Ishikawa (cell line): ENCODE measurements around the gene SLC16A13.

Experiments
- CEBPB ChIP-seq: IDR thresholded peaks from 2 replicates; pipeline ENCODE4 v1.6.1; 2012
- CREB1 ChIP-seq: IDR thresholded peaks from 2 replicates; pipeline ENCODE4 v1.6.1; 2012; ENCODE audit warnings: low read depth
- EGR1 ChIP-seq: IDR thresholded peaks from 2 replicates; pipeline ENCODE4 v1.6.1; 2012
- EP300 ChIP-seq: IDR thresholded peaks from 2 replicates; pipeline ENCODE4 v1.6.1; 2012; ENCODE audit warnings: borderline replicate concordance
- FOXM1 ChIP-seq: IDR thresholded peaks from 2 replicates; pipeline ENCODE4 v1.6.1; 2012; ENCODE audit warnings: low read depth, borderline replicate concordance
- NFIC ChIP-seq: IDR thresholded peaks from 2 replicates; pipeline ENCODE4 v1.6.1; 2012
- RAD21 ChIP-seq: IDR thresholded peaks from 2 replicates; pipeline ENCODE4 v1.6.1; 2012; ENCODE audit warnings: low read depth
- TAF1 ChIP-seq: IDR thresholded peaks from 2 replicates; pipeline ENCODE4 v1.6.1; 2012; ENCODE audit warnings: low read depth, mild to moderate bottlenecking
- TCF12 ChIP-seq: IDR thresholded peaks from 2 replicates; pipeline ENCODE4 v1.6.1; 2012; ENCODE audit warnings: low read depth
- TEAD4 ChIP-seq: IDR thresholded peaks from 2 replicates; pipeline ENCODE4 v1.6.1; 2012
- USF1 ChIP-seq: IDR thresholded peaks from 2 replicates; pipeline ENCODE4 v1.6.1; 2012
- YY1 ChIP-seq: IDR thresholded peaks from 2 replicates; pipeline ENCODE4 v1.6.1; 2012; ENCODE audit warnings: low read depth
- ZBTB7A ChIP-seq: IDR thresholded peaks from 2 replicates; pipeline ENCODE4 v1.6.1; 2012; ENCODE audit warnings: low read depth
- TF ChIP-seq, protein P1 (sequence below): IDR thresholded peaks from 2 replicates; pipeline ENCODE4 v1.6.1; 2012
- TF ChIP-seq, protein P2 (sequence below): IDR thresholded peaks from 2 replicates; pipeline ENCODE4 v1.6.1; 2012; ENCODE audit warnings: low read depth, mild to moderate bottlenecking

The SLC16A13 gene

DNA sequence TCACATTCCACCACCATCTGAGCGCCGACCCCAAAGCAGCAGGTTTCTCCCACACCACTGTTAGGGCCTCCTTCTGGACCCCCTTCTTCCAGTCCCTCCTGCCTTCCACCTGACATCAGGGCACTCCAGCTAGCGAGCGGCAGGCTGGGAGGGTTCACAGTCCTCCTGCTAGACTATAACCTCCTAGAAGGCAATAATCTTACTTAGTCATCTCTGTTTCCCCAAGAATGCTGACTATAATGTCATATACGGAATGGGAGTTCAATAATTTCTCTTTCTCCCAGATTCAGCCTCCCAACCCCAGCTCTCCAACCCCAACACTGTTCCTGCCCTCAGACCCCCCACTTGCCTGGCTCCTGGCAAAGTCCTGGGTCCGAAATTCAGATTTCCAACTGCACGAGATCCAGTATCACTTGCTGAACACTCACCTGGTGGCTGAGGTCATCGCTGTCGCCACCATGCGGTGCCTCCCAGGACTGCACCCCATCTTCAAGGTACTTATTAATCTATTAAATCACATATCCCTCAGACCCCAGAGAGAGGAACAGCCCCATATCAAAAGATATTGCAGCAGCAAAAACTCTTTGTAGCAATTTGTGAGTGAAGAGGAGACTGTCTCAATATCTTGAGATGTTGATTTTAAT lies 34.4 kb upstream of the SLC16A13 start:
- TF ChIP-seq NFIC (no peak), EP300 (no peak), CEBPB (no peak), TEAD4 (no peak), EGR1 (no peak), TAF1 (no peak), FOXM1 (no peak), RAD21 (no peak; the same call in 1 of the 2 replicates), TCF12 (no peak), ZBTB7A (no peak), USF1 (no peak), CREB1 (no peak), YY1 (no peak)
- TF ChIP-seq, protein P1, sequence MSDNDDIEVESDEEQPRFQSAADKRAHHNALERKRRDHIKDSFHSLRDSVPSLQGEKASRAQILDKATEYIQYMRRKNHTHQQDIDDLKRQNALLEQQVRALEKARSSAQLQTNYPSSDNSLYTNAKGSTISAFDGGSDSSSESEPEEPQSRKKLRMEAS = no peak
- TF ChIP-seq, protein P2, sequence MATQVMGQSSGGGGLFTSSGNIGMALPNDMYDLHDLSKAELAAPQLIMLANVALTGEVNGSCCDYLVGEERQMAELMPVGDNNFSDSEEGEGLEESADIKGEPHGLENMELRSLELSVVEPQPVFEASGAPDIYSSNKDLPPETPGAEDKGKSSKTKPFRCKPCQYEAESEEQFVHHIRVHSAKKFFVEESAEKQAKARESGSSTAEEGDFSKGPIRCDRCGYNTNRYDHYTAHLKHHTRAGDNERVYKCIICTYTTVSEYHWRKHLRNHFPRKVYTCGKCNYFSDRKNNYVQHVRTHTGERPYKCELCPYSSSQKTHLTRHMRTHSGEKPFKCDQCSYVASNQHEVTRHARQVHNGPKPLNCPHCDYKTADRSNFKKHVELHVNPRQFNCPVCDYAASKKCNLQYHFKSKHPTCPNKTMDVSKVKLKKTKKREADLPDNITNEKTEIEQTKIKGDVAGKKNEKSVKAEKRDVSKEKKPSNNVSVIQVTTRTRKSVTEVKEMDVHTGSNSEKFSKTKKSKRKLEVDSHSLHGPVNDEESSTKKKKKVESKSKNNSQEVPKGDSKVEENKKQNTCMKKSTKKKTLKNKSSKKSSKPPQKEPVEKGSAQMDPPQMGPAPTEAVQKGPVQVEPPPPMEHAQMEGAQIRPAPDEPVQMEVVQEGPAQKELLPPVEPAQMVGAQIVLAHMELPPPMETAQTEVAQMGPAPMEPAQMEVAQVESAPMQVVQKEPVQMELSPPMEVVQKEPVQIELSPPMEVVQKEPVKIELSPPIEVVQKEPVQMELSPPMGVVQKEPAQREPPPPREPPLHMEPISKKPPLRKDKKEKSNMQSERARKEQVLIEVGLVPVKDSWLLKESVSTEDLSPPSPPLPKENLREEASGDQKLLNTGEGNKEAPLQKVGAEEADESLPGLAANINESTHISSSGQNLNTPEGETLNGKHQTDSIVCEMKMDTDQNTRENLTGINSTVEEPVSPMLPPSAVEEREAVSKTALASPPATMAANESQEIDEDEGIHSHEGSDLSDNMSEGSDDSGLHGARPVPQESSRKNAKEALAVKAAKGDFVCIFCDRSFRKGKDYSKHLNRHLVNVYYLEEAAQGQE = no peak

- TF ChIP-seq TEAD4 = no peak
- TF ChIP-seq, protein P1 = no peak
- no peak for TF ChIP-seq NFIC
- TF ChIP-seq ZBTB7A = no peak
- no peak for TF ChIP-seq EGR1
- no peak for TF ChIP-seq CREB1
- no peak for TF ChIP-seq TCF12
- TF ChIP-seq RAD21 = no peak
- no peak for TF ChIP-seq EP300
Measured at GRCh38 chr17:7002288-7003047, 33.3 kb upstream of the SLC16A13 start.

DNA sequence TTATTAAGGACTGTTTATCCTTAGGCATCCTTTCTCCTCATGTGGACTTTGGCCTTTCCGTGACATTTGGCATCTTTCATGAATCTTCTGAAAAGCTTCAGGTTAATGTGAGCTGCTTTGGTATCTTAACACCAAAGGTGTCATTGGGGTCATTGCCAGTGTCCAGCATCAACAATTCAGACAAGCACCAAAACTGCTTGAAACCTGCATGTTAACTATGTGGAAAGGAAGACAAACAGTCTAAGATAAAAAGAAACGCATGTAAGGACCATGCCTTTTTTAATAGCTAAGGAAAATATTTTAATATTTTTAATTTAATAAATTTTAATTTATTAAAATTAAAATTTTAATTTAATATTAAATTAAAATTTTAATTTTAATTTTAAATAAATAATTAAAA lies 32.1 kb upstream of the SLC16A13 start:
- no peak for TF ChIP-seq USF1
- TF ChIP-seq EP300 = no peak
- no peak for TF ChIP-seq FOXM1
- no peak for TF ChIP-seq EGR1
- TF ChIP-seq TEAD4 = no peak
- TF ChIP-seq, protein P1 = no peak
- no peak for TF ChIP-seq YY1
- TF ChIP-seq CEBPB = no peak

DNA sequence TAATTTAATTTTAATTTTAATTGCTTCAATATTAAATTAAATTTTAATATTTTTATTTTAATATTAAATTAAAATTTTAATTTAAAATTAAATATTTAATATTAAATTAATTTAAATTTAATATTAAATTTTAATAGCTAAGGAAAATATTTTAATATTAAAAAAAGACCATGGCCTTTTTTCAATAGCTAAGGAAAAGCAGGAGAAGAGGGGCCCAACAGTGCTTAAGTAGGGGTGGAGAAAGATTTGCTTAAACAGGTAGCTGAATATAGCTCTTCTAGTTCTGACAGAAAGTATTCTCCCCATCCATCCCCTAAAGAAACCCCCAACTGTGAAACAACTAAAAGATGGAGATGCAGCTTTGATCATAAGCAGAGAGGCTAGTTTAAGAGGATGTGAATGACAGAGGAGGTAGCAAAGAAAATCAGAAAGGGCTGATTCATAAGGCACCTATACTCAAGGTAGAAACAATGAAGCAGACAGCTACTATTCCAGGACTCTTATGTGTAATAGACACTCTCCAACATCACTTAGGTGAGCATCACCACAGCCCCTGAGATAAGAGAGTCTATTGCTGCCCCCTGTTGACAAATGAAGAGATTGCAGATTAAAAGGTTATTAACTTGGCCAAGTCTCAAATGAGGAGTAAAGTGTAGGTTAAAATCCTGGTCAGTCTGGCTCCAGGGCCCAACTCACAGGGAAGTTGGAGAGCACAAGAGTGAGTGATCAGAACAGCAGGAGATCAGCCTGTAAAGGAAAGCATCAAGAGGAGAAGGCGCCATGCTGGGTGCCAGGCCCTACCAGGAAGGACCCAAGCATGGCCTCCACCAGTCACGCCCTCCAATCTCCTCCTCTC lies 31.2 kb upstream of the SLC16A13 start:
- TF ChIP-seq, protein P1 = no peak
- TF ChIP-seq RAD21 = peak; percentile 87
- no peak for TF ChIP-seq EP300

- TF ChIP-seq FOXM1 (no peak), EGR1 (no peak), YY1 (no peak), CREB1 (no peak), NFIC (no peak), ZBTB7A (no peak), RAD21 (no peak), TEAD4 (no peak), EP300 (no peak), TAF1 (no peak), USF1 (no peak), CEBPB (no peak), TCF12 (no peak)
- TF ChIP-seq, protein P2 = no peak
- TF ChIP-seq, protein P1 = no peak
Measured at GRCh38 chr17:7005716-7006115, 30.1 kb upstream of the SLC16A13 start.
